ENCODE measurements around the gene TPRG1L.

DNA sequence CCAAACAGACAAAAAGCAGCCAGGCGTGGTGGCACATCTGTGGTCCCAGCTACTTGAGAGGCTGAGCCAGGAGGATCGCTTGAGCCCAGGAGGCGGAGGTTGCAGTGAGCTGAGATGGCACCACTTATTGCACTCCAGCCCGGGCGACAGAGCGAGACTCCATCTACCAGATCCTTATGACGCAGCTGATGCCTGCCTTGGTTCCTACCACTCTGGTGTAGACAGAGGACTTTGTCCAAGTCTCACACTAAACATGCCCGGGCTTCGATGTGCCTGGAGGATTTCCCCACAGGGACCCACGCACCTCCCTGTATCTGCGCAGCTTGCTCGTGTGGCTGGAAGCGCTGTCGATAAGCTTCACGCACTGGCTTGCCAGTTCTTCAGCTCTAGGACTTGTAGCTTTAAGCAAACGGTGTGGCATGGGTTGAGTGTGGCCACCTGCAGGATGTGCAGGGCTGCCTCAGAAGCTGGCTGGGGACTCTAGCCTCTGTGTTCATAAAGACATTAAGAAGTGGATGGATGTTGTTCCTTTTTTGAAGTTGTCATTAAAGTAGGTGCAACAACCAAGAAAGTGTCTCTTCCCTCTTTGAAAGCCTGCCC is 4.8 kb downstream of the TPRG1L start:
- TF ChIP-seq EZH2 (IDR thresholded peaks at IDR 0.05; ENCODE audit: insufficient read depth, low read length) (no peak), CTCF (IDR thresholded peaks at IDR 0.05; ENCODE audit: insufficient read depth, low read depth, low read length) (no peak)
